GM12873 (cell line): ENCODE measurements around the gene IPPK.
A peak's percentile ranks its signal among the peaks of the same experiment; 100 is the strongest.

Source experiments
- CTCF ChIP-seq: IDR thresholded peaks from 2 replicates; pipeline ENCODE4 v1.5.1; 2012; ENCODE audit warnings: low read depth, mild to moderate bottlenecking, moderate library complexity, low read length, control low read depth; ENCODE audit not compliant: insufficient read depth; ENCODE audit errors: missing control alignments

The IPPK gene

GRCh38 chr9:92640398-92641091 is 29.4 kb downstream of the IPPK start:
- no peak for TF ChIP-seq CTCF

GRCh38 chr9:92639791-92640271 is 30.1 kb downstream of the IPPK start:
- TF ChIP-seq CTCF: no peak

- TF ChIP-seq CTCF: no peak
Observed at GRCh38 chr9:92639124-92639523, 30.8 kb downstream of the IPPK start.

GRCh38 chr9:92638621-92639101 is 31.3 kb downstream of the IPPK start:
- no peak for TF ChIP-seq CTCF

- TF ChIP-seq CTCF: no peak
Observed at GRCh38 chr9:92637886-92638620, 31.9 kb downstream of the IPPK start.

- TF ChIP-seq CTCF: no peak
Observed at GRCh38 chr9:92637326-92637725, 32.6 kb downstream of the IPPK start.

- TF ChIP-seq CTCF: peak; percentile 16
Observed at GRCh38 chr9:92636627-92637026, 33.3 kb downstream of the IPPK start.
